Measurements from ENCODE around the gene ZBED1.
"Not testable (repeated sequence)": the region's sequence is repeated elsewhere in the genome, so short reads cannot be mapped to it uniquely, and the experiment has no call there.

ZBED1 gene

DNA sequence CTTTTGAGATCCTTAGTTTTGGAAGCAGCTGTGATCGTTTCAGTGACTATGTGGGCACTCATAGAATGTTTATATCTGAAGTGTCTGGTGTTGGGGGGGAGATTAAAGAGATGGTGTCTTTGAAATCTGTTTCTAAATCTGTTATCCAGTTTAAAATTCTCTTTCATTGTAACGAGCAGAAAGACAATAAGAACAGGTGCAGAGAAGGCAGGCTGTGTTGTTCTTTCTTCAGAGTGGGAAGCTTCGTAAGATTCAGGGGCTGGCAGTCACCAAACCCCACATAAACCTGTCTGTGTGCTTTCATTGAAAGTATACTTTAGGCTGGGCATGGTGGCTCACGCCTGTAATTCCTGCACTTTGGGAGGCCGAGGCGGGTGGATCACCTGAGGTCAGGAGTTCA, 16.3 kb upstream of the ZBED1 start:
- DNase-seq, result no peak

DNA sequence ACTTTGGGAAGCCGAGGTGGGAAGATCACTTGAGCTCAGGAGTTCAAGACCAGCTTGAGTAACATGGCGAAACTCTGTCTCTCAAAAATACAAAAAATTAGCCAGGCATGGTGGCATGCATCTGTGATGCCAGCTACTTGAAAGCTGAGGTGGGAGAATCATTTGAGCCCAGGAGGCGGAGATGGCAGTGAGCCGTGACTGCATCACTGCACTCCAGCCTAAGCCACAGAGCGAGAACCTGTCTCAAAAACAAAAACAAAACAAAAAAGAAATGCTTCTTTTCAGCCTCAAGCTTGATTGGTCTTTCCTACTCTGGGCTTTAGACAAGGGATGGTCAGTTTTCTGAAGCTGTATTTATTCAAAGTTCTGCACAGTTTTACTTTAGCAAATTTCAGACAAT, 15.8 kb upstream of the ZBED1 start:
- DNase-seq, result no peak

DNA sequence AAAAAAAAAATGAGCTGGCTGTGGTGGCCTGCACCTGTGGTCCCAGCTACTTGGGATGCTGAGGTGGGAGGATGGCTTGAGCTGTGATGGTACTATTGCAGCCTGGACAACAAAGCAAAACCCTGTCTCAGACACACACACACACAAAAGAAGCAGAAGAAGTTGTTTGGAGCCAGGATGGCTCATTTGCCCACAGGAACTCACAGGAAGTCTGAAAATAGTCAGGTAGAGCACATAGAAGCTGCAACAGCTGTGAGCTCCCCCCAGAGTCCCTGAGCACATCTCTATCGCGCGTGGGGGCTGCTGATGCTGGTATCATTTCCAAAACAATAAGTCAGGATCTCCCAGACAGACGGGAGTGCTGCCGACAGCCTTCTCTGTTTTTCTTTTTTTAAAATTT, 13.4 kb upstream of the ZBED1 start:
- DNase-seq, result no peak

DNA sequence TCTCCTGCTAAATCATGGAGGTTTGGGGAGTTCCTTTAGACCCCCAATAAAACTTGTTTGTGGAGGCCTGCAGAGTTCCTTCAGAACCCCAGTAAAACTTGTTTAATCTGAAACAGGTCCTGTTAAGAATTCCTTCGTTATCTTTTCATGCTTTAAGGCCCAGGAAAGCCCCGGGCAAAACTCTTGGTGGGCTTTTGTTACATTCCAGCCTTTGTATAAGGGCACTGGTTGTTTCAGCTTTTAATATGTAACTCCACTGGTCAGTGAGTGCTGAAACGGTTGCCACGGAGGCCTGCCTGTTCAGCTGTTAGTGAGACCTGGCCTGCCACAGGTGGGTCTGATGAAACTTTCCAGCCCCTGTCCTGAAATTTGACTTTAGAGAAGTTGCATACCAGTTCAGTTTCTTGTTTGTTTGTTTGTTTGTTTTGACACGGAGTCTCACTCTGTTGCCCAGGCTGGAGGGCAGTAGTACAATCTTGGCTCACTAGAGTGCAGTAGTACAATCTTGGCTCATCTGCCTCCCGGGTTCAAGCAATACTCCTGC, 12.4 kb upstream of the ZBED1 start:
- DNase-seq, result no peak

GRCh38 chrX:2512501-2512900, 11.7 kb upstream of the ZBED1 start:
- DNase-seq, result no peak

GRCh38 chrX:2511326-2511725, 10.6 kb upstream of the ZBED1 start:
- DNase-seq, result no peak

DNA sequence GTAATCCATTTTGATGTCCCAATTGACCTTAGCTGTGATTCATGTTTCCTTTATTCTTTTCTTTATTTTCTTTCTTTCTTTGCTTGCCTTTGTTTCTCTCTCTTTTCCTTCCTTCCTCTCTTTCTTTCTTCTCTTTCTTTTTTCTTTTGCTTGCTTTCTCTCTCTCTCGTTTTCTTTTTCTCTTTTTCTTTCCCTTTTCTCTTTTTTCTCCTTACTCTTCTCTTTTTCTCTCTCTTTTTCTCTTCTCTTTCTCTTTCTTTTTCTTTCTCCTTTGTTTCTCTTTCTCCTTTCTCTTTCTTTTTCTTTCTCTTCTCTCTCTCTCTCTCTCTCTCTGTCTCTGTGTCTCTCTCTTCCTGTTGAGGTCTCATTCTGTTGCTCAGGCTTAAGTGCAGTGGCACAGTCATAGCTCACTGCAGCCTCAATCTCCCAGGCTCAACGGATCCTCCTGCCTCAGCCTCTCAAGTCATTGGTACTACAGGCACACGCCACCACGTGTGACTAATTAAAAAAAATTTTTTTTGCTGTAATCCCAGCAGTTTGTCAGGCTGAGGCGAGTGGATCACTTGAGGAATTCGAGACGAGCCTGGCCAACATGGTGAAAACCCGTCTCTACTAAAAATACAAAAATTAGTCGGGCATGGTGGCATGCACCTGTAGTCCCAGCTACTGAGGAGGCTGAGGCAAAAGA, 8.0 kb upstream of the ZBED1 start:
- no peak for DNase-seq

DNA sequence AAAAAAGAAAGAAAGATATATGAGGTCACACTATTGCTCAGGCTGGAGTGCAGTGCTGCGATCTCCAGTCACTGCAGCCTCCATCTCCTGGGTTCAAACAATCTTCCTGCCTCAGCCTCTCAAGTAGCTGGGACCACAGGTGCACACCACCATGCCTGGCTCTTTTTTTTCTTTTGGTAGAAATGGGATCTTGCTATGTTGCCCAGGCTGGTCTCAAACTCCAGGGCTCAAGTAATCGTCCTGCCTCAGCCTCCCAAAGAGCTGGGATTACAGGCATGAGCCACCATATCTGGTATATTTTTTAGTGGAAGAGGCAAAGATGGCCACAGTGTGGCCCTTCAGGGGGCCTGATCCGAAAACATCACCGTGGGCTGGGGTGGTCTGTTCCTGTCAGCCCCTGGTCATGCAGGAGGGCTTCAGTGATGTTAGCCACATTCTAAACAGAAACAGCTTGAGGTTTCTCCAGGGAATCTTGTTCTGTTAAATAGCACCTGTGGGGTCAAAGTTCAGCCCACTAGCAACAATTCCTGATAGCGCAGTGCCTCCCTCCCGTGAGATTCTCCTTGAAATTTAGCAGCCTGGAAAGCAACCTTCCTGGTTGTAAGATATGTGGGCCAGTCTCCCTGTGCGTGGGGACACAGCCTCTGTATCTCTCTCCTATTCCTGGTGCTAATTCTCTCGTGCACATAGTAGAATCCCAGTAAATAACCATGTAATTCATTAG, 7.3 kb upstream of the ZBED1 start:
- DNase-seq, result no peak

DNA sequence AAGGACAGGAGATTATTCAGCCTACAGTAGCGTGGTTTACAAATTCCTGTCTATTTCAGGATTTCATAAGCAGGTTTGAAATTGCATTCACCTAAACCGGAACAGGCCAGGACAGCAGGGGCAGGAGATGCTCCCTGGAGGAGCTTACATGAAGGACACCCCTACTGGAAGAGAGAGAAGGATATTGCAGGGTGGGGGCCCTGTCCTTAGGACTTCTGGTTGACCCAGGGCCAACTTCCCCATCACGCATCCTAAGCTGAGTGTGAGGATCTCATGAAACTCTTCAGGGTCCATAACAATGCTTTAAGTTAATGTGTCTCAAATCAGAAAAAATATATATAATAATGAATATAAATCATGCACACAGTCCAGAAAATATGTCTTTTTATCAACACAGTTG, 6.4 kb upstream of the ZBED1 start:
- no peak for DNase-seq

GRCh38 chrX:2505341-2505740, 4.6 kb upstream of the ZBED1 start:
- not testable (repeated sequence) for DNase-seq

DNA sequence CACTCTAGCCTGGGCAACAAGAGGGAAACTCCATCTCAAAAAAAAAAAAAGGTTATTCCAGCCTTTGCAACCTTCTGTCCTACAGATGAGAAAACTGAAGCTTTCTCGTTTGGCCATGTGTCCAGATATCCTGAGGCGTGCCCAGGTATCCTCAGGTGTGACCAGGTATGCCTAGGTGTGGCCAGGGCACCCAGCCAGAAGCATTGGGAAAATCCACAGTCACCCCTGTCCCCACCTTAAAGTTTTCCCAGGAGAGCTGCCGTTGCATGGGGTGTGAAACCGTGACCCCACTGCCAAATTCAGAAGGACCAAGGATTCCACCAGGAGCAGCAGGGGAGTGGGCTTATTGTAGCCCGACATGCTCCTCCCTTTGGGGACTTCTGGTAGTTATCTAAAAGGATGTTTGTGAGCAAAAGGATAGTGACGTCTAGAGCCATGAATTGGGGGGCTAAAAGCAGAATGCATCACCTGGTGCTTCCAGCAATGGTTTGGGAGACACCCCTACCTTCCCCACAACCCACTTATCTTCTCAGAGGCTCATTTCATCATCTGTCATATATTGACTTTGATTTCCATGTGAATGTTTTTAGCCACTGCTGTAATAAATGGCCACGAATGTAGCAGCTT, 4.0 kb upstream of the ZBED1 start:
- no peak for DNase-seq

- DNase-seq, result no peak
Observed at GRCh38 chrX:2503591-2504500, 3.1 kb upstream of the ZBED1 start.

GRCh38 chrX:2502668-2503519, 2.1 kb upstream of the ZBED1 start:
- DNase-seq, result peak; percentile 22

GRCh38 chrX:2502120-2502667, 1.4 kb upstream of the ZBED1 start:
- DNase-seq, result no peak

GRCh38 chrX:2501559-2502102, 855 bp upstream of the ZBED1 start:
- DNase-seq, result no peak

- peak; percentile 45 for DNase-seq
Observed at GRCh38 chrX:2500091-2500802, 529 bp downstream of the ZBED1 start.

- no peak for DNase-seq
Observed at GRCh38 chrX:2499507-2499906, 1.3 kb downstream of the ZBED1 start.

DNA sequence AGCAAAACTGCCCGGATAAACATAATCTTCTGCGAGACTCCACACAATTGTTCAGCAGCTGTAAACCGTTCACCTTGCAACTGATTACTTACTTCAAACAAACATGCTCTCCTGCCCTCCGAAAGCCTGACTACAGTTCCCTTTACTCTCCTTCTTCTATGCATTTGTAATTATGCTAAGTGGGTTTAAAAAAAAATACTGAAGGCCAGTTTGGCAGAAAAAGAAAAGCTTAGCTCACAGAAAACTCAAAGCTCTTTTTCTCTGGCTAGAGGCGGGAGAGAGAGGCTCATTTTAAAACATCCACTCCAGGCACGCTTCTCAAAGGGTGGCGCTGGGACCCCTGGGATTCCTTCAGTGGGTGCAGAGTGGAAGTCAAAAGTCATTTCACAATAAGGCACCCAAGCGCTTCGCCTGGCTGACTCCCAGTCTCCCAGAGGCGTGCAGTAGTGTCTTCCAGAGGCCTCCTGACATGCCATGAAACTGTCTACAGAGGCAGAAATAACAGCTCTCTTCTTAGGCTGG, 1.9 kb downstream of the ZBED1 start:
- peak; percentile 5 for DNase-seq

DNA sequence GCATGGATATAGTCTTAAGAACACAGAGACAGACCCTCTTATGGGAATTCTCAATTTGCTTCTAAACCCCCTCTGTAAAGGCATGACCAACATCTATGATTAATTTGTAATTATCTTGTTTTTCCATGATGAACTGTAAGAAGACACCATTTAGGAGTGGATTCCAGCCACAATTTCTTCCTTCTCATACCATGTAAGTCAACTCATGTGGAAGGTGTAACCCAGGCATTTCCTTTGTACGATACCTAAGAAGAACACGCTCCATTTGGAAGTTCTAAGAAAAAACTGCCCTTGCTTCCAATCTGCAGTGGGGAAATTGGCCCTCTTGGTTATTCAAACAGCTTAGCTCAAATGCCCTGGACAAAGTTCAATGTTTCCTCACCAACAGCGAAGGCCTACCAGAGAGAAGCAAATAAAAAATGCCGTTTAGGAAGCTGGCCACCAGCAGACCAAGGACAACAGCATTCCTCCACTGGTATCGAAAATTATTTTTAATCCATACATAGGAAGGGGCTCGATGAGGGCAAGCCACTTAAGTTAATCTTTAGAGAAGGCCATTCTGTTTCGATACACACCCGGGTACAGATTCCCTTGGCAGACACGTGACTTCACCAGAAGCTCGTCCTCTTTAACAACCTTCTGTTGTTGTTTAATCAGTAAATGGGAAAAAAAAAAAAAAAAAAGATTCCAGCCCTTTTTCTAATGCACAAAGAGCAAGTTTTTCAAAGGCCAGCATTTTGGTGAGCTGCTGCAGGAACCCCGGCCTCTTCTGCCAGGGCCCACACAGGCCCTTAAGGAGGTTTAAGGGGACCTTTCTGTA, 2.6 kb downstream of the ZBED1 start:
- DNase-seq, result peak; percentile 5
